Activated CD4-positive, alpha-beta memory T cell treated with anti-CD3 and anti-CD28 coated beads, Interleukin-2, amount 10 ng/mL, durations not matched to agents 7 days and 5 days (primary cell): ENCODE measurements around the gene DCUN1D3. TPM values are rescaled to one million over a fixed set of nuclear protein-coding genes. Genes with fewer than 3 reads are reported as not detected.
"Not testable (repeated sequence)": the region's sequence is repeated elsewhere in the genome, so short reads cannot be mapped to it uniquely, and the experiment has no call there.

Experiments used
- CTCF ChIA-PET: fragments of 350-600 bp; sonication (Branson Sonifier 250); formaldehyde crosslinking; loops from one replicate; lab custom pipeline; 2021; ENCODE audit warnings: antibody characterized with exemption, inconsistent platforms; lab: Charles Lee
- POLR2A ChIA-PET: fragments of 350-600 bp; sonication (Branson Sonifier 250); formaldehyde crosslinking; loops from one replicate; lab custom pipeline; 2021; ENCODE audit warnings: antibody characterized with exemption; lab: Charles Lee
- DNase-seq: peaks from one replicate; pipeline ENCODE4 v3.0.0-alpha.2; 2020
- H3K27ac Mint-ChIP-seq: one replicate; pipeline ENCODE4 v1.8.0; 2021; ENCODE audit warnings: mild to moderate bottlenecking, mixed read lengths
- H3K27me3 Mint-ChIP-seq: one replicate; pipeline ENCODE4 v1.8.0; 2021; ENCODE audit warnings: mixed read lengths
- H3K36me3 Mint-ChIP-seq: one replicate; pipeline ENCODE4 v1.8.0; 2021; ENCODE audit warnings: low read depth, mixed read lengths
- H3K4me1 Mint-ChIP-seq: one replicate; pipeline ENCODE4 v1.8.0; 2021; ENCODE audit warnings: mixed read lengths
- H3K4me3 Mint-ChIP-seq: one replicate; pipeline ENCODE4 v1.8.0; 2021; ENCODE audit warnings: mild to moderate bottlenecking, mixed read lengths
- H3K9me3 Mint-ChIP-seq: one replicate; pipeline ENCODE4 v1.8.0; 2021; ENCODE audit warnings: mixed read lengths
- total RNA-seq, 2 experiments: library from RNA; stranded (reverse); gene quantifications; one replicate each; pipeline ENCODE4 v1.2.3, GENCODE V29; 2021

The DCUN1D3 gene
- total RNA-seq, 2 experiments from 2014 or later: 20.7 to 21.6 TPM

DNA sequence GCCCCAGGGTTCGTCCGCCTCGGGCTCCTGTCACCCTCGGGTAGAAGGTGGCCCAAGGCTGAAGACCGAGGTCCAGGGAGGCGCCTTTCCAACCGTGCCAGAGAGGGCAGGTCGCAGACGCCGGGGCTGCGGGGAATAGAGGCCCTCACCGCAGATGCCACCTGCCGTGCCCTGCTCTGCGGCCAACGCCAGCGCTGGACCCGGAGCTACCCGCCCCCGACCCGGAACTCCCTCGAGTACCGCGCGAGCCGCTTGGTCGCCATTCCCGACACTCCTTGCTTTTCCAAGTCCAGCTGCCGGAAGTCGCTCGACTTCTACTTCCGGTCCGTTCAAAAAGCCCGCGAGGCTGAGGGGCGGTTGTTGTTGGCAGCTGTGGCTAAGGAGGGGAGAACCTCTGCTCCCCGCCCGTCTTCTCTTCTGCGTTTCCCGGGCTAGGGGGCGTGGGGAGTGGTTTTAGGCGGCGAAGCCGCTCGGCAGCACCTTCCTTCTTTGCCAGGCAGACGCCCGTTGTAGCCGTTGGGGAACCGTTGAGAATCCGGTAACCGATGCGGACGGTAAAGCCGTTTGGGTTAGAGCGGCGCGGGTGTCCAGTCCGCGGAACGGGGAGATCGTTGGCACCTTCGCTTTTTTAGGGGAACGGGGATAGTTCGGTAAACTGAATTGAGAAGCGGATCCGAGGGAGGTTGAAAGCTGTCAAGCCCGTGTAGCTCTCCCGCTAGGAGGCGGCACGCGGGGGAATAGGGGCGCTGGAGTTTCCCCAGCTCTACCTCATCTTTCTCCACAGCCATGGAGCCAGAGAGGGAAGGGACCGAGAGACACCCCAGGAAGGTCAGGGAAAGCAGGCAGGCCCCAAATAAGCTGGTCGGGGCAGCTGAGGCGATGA is 93.7 kb downstream of the DCUN1D3 start, which contains the start of the genes ERI2 and REXO5:
Gene ERI2, minus strand, starts transcription at position 305 of the 883 bp plus-strand sequence. Its CDS starts 42 bp downstream, at position 263.
Gene REXO5, plus strand, starts transcription at position 360 of the 883 bp plus-strand sequence. Its CDS starts 427 bp downstream, at position 787.
- Mint-ChIP-seq H3K4me3 (peak within 1 kb of the TSS; percentile 97), H3K36me3 (peaks cover 15% of the 10 kb centered on the region), H3K9me3 (no peaks in the 10 kb centered on the region), H3K27me3 (no peaks in the 10 kb centered on the region), H3K27ac (peak within 1 kb of the TSS; percentile 93), H3K4me1 (peaks cover 51% of the 10 kb centered on the region)
- ChIA-PET POLR2A (interaction anchor here (0.9 to 2.5 kb wide), 22 partner anchors 8 to 352 kb away, joined by 3 to 18 read pairs (median 5); partner anchors contain the start of genes ACSM3, DCUN1D3, LDAF1 and LYRM1), CTCF (interaction anchor here (0.7 to 1.9 kb wide), 12 partner anchors 9 to 277 kb away, joined by 3 to 7 read pairs (median 3); partner anchors contain the start of genes ACSM3, DCUN1D3 and LYRM1)
- peak; percentile 79 for DNase-seq

DNA sequence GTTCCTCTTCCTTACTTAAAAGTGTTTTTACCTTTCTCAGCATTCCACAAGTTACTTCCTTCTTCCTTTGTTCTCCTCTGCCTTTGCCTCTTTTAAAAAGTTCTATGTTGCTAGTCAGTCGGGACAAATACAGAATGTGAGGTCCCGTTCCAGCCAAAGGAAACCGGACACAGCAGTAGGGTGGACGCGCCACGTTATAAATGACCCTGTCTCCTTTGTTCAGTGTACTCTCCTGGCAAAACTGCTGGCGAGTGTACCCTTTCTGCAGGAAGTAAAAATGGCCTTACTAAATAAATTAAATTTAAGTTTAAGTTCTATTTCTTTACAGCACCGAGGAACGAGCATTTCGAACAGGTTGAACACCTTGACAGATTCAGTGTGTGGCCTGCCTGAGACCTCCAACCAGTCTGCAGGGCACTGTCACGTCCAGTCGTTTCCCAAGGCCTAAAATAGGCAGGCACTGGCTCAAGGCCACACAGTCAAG is 94.4 kb downstream of the DCUN1D3 start:
- POLR2A ChIA-PET: interaction anchor here (0.9 to 2.5 kb wide), 12 partner anchors 9 to 275 kb away, joined by 3 to 18 read pairs (median 6); partner anchors contain the start of genes ACSM3, DCUN1D3, LYRM1 and THUMPD1
- CTCF ChIA-PET: interaction anchor here (0.9 to 1.7 kb wide), 6 partner anchors 13 to 113 kb away, joined by 3 to 7 read pairs (median 3); partner anchors contain the start of gene ACSM3
- Mint-ChIP-seq H3K4me3 (peak overlapping the region; percentile 97), H3K27ac (peak overlapping the region; percentile 93), H3K36me3 (peaks cover 10% of the 10 kb centered on the region), H3K4me1 (peaks cover 47% of the 10 kb centered on the region)
- DNase-seq, H3K9me3 Mint-ChIP-seq, H3K27me3 Mint-ChIP-seq: not testable (repeated sequence)

Other genes with a start within 250 kb of the DCUN1D3 start
- not detected for gene ACSM1, start 202.7 kb downstream of the DCUN1D3 start, total RNA-seq
- 10 to 100 TPM; 45.1 to 45.2 TPM for gene THUMPD1, start 158.5 kb downstream of the DCUN1D3 start, total RNA-seq
- gene ACSM3, start 136.3 kb downstream of the DCUN1D3 start, total RNA-seq: 1 to 10 TPM; 3.6 to 4.3 TPM
- gene ERI2, start 93.9 kb downstream of the DCUN1D3 start, total RNA-seq: 10 to 100 TPM; 12.4 to 13.2 TPM
- gene REXO5, start 93.8 kb downstream of the DCUN1D3 start, total RNA-seq: 10 to 100 TPM; 16.2 to 17.4 TPM
- gene LYRM1, start 413 bp upstream of the DCUN1D3 start, total RNA-seq: 10 to 100 TPM; 45.2 to 47.0 TPM